Activated T-cell treated with anti-CD3 and anti-CD28 coated beads for 48 hours (primary cell): ENCODE measurements around the gene PDE10A.

Source experiments
- DNase-seq: peaks from one replicate; pipeline ENCODE4 v3.0.0-alpha.2; 2020; ENCODE audit warnings: low read depth

PDE10A gene

DNA sequence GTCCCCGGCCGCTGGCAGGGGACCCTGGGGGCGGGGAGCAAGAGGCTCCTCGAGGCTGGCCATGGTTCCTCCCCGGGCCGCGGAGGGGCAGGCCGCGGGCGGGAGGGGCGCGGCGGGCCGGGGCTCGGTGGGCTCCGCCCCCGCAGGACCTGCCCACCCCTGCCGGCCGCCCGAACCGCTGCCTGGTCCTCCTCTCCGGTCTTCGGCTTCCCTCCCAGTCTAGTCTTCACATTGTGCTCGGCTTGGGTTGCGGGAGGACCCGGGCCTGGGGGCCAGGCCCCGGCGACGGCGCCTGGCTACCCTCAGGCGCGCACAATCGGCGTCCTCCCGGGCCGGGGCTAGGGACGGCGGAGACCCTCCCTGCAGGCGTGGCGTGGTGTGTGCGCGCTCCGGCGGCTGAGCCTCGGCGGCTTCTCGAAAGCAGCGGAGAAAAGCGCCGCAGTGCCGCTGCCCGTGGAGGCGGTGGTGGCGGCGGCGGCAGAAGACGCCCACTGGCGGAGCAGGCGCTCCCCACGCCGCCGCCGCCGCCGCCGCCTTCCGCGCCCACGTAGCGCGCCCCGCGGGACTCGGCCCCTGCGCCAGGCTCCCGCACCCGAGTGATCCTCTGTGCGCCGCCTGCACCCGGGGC, at the start of gene PDE10A:
TSS of gene PDE10A (minus strand) at position 493 of the 628 bp plus-strand sequence. CDS start at position 63, 430 bp downstream.
- no peak for DNase-seq

DNA sequence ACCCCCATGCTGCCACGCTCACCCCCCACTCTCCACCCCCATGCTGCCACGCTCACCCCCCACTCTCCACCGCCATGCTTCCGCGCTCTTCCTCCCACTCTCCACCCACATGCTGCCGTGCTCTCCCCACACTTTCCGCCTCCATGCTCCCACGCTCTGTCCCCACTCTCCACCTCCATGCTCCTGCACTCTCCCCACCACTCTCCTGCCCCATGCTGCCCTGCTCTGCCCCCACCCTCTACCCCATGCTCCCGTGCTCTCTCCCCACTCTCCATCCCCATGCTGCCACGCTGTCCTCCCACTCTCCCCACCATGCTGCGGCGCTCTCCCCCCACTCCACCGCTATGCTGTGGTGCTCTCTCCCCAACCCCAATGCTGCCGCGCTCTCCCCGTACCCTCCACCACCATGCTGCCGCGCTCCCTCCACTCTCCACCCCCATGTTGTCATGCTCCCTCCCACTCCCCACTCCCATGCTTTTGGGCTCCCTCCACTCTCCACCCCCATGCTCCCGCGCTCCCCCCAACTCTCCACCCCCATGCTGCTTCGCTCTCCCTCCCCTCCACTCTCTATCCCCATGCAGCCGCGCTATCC, 46.0 kb upstream of the PDE10A start:
- DNase-seq, result no peak

DNA sequence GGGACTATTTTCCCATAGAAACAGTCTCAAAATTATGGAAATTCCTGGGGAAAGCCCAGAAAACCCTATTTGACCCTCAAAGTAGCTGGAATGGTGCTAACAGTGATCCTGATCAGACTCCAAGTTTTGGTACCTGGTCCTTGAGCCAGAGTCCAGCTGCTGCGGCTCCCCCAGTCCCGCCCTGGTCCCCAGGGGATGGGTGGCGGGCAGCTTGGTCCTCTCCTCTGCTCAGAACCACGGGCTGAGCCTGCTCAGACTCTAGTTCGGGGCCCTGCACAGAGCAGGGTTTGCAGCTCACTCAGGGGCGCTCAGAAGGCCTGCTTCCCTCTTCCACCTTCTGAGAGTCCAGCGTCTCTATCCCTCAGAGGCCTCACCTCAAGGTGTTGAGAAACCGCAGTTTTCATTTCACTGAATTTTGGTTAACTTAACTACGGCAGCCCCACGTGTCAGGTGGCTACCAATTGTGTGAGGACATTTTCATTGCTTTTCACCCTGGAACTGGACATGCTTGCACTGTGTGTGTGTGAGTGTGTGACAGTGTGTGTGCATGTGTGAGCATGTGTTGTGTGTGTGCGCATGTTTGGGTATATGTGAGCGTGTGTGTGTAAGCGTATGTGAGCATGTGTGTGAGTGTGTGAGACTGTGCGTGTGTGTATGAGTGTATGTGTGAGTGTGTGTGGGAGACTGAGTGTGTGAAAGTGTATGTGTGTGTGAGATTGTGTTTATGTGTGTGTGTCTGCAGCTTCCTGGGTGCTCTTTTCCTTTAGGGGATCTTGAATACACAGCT, 44.2 kb upstream of the PDE10A start:
- no peak for DNase-seq

DNA sequence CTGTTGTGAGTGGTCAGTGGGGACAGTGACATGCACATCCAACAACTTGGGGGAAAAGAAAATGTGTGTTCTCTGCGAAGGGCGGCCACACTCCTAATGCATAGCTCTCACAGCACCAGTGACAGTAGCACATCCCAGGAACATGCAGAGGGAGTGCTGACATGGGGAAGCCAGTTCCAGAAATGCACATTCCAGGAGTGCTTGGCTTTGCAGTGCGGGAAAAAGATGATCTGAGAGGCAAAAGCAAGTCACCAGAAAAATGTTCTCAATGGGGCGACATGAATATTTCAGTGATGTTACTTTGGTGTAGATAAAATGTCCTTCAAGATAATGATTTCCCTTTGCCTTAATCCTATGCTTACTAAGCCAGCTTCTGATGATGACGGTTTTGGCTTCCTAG, 42.9 kb upstream of the PDE10A start:
- no peak for DNase-seq

DNA sequence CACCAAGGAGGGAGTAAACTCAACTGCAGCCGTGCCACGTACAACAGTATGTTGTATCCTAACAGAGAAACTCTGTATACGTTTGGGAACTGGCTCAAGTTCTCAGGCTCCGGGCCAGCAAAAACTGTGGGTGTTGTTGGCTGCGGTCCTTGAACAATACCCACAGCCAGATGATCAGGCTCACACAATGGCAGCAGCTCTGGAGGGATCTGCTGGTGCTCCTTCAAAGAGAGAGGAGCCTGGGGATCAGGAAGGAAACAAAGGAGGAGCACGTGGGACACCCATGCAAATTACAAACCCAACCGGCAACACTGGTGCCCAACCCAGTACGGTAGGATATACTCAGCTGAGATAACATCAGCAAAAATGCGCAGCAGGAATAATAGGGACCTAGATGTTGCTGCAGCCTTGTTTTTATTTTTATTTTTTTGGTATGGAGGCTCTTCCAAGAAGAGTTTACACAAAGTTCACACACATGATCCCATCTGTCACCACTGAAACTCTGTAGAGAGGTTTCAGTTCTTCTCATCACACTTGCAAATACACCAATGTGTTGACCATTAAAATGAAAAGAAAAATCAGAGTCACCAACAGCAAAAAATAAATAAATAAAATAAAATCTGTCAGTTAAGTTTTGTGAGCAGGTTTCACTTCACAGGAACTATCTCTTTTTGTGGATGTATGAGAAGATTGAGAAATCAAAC, 41.2 kb upstream of the PDE10A start:
- DNase-seq, result no peak

DNA sequence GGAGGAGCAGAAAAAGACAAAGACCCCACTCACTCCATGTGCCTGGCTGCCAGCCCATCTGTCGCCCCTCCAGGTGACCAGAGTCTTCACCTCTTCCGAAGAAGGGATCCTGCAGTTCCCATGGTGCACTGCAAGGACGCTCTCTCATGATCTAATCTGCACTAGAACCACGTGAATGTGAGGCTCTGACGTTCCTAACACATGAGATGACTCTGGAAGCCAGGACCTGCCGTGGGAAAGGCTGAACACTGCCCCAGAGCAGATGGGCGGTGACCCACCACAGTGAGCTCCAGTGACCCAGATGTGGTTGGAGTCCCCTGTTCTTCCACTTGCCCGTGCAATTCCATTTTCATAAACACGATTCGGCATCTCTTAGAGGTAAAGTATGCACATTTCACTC, 39.6 kb upstream of the PDE10A start:
- DNase-seq, result no peak

DNA sequence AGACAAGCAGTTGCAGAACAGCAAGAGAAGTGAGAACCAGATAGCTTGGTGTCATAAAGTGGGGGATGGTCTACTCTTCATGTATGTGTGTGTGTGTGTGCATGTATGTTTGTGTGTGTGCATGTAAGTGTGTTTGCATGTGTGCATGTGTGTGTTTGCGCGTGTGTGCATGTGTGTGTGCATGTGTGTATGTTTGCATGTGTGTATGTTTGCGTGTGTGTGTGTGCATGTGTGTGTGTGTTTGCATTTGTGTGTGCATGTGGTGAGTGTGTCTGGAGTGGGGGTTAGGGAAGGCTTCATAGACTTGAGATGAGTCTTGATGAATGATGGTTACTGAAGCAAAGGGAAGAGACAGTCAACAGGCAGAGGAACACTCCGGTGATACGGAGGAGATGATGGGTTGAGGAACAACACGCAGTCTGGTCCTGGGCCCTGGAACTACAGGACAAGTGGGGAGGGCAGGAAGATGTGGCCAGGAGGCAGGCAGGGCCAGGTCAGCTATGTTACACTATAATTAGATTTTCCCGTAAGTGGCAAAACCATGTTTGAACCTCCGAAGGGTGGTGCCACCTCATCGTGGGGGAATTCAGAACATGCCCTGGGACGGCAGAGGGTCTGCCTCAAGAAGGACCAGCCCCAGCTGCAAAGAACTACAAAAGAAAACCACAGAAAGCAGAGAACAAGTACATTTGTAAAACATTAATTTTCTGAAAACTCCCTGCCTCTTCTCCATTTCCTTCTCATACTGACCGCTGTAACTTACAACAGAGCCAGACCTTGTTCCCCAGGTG, 38.7 kb upstream of the PDE10A start:
- DNase-seq, result no peak

DNA sequence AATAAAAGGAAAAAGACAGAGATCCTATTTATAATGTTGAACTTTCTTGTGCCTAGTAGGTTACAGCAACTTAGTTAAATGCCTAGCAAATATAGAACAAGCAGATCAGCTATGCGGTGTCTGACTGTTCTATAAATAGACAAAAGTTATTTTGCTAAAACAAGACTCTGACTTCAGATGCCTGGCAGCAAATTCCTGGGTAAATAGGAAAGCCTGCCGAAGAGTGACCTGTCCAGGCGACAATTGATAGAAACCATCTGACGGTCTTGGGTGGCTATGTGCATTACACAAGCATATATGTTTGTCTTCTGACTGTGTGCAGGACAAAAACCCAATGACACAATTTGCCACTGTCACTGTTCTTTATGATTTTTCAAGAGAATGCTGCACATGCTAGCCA, 38.0 kb upstream of the PDE10A start:
- DNase-seq, result no peak

DNA sequence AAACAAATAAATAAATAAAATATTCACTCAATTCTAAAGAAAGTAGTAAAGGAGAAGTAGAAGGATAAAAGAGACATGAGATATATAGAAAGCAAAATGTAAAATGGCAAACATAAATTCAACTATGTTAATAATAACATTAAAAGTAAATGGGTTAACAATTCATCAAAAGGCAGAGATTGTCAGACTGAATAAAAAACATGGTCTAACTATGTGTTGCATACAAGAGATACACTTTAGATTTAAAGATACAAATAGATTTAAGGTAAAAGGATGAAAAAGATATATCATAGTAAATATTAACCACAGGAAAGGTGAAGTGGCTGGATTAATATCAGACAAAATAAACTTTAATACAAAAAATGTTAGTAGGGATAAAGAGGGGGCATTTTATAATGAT, 35.8 kb upstream of the PDE10A start:
- no peak for DNase-seq

DNA sequence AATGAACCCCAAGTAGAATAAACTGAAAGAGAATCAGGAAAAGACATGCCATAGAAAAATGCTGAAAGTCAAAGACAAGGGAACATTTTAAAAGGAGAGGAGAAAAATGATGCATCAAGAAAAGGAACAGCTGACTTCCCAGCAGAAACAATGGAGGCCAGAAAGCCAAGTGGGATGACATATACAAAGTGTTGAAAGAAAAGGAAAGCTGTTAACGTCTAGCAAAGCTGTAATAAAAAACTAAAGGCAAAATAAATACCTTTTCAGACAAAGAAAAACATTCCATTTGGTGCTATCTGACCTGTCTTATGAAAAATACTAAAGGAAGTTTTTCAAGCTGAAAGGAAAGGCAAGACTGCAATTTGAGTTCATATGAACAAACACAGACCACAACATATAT, 34.1 kb upstream of the PDE10A start:
- DNase-seq, result no peak

DNA sequence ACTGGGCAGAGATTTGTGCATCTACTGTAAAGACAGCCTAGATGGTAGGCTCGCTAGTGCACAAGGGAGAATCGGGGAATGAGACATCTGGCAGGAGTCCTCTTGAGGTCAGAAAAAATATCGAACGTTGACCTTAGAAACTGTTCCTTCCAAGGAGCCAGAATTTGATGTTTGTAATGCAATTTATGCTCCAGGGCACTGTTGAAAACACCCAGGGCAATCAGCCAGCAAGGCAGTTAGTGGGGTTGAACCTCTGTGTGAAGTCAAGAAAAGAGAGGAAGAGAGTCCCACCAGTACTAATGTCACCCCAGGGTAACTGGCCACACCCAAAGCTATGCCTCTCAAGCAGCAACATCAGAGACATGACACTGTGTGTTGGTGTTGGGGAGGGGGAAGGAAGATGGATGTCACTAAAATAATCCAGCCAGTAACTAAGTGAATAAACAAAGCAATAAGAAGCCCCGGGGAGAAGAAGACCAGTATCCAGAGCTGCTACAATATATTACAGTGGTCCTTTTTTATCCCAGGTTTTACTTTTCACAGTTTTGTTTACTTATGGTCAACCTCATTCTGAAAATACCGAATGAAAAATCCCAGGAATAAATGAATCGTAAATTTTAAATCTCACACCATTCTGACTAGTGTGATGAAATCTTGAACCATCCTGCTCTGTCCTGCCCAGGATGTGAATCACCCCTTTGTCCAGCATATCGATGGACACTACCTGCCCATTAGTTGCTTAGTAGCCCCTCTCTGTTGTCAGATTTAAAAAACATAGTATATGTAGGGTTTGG, 32.9 kb upstream of the PDE10A start:
- no peak for DNase-seq

DNA sequence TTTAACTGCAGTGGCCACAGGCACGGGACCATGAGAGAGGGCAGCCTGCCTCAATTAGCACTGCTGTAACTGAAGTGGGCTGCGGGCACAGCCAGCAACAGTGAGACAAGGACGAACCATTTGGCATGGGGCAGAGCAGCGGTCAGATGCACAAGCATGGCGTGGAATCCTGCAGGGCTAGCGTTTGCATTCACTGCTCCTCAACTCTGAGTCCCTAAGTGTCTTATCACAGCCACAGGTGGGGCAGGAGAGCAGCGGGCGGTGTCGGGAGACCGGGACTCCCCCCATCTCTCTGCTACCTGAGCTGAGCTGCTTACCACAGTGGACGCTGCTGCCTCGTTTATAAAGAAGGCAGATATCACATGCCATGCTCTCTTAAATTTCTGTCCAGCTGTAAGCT, 31.3 kb upstream of the PDE10A start:
- no peak for DNase-seq

DNA sequence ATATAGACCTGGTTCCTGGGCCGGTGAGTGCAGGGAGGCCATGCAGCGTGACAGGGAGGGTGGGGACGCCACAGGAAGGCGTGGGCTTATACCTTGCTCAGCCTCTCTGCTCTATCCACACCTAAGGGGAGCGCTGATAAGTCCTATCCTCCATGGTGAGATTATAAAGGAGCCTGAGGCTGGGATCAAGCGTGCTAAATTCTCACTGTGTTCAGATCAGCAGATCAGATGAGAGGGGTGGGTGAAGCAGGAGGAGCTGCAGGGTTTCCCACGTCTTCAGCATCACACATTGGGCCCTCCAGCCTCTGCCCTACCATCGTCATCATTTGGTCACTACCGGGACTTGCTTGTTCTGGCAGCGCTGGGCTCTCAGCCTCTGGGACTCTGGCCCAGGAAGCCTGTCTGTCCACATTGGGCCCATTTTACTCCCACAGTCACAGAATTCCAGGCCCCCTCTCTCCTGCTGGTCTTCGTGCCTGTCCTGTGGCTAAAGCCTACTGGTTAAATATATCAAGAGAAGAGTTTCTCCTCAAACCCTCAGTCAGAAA, 29.1 kb upstream of the PDE10A start:
- DNase-seq, result no peak

DNA sequence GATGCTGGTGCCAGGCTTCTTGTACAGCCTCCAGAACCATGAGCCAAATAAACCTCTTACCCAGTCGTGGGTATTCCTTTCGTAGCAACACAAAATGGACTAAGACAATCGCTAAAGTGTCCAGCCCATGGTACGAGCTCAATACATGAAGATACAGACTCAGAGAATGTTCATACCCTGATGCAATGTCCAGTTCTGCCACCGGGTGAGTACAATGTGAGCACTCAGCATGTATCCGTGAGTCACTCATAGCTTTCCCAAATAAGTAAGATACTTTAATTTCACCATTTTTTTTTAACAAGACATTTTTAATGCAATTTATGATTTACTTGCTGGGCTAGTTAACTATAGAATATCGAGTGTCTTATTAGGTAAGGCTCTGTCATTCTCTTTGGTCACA, 26.7 kb upstream of the PDE10A start:
- no peak for DNase-seq

DNA sequence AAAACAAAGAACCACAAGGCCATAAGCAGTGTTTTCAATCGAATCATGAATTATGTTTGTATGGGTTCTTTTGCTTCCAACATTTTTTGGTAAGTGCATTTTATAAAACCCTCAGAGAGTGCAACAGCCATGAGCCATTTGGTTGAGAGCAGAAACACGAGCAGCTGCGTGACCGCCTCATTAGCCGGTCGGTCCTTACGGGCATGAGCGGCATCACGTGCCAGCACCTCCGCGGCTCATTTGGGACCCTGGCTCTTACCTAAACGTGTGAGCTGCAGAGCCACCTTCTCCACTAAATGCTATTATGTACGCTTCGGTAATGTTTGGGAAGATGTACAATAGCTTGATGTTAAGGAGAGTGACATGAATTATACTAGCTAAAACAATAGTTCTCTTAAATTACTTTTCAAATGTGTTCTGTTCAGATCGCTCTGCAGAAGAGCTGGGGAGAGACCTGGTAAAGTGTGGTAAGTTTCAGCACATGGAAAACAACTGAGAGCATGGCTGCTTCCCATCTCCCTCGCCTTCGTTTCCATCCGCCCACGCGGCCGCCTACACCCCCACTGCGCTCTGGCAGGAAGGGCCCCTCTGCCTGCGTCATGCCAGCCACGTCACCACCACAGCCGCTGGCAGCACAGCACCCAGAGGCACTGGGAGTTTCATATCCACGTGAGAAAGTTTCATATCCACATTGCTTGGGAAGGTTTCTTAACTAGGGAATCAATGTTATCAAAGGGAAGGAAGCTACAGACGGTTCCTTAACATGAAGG, 23.7 kb upstream of the PDE10A start:
- no peak for DNase-seq

DNA sequence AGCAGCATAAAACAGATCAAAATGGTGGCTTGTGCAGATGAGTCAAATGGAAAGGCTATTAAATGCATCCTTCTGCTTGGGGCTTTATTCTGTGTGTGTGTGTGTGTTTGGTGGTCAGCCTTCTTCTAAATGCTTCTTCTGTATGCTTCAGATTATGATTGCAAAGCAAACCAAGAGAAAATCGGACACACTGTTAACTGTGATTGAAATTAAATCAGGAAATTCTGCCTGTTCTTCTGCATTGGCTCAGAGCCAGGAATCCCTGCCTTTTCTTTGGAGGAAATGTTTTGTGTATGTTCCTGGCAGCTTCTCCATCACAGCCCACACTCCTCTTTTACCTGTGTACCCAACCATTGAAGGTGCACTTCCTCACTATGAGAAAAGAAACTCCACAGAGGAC, 22.3 kb upstream of the PDE10A start:
- no peak for DNase-seq

DNA sequence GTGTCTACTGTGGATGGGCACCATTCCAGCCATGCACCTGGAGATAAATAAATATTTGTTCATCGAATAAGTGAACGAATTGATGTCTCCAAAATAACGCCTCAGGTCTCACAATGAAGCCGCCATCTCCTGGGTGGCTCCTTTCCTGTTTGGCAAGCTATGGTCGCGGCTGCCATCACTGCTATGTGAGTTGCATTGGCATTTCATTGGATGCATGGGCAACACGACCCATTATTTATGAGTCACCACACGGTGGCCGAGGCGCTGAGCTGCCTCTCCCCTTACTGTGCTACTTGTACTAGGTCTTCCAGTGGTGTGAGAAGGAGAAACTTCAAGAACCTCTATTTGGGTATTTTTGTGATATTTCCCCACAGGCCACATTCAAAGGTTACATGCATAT, 21.3 kb upstream of the PDE10A start:
- DNase-seq, result no peak

DNA sequence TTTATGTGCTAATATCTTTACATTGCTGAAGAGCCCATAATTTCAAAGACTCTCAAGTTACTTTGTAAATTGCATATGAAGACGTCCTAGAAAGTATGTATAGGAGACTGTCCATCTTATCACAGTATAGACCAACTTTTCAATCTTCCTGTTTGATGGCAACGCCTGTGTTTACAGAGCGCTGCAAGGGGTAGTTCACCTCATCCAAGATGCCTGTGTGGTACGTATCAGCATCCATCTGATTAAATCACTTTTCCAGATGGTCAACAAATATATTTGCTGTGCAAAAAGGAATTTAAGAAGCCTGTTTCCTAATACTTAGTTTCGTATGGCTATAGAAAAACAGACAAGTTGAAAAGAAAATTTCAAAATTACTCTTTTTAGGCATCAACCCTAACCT, 17.9 kb upstream of the PDE10A start:
- DNase-seq, result no peak

DNA sequence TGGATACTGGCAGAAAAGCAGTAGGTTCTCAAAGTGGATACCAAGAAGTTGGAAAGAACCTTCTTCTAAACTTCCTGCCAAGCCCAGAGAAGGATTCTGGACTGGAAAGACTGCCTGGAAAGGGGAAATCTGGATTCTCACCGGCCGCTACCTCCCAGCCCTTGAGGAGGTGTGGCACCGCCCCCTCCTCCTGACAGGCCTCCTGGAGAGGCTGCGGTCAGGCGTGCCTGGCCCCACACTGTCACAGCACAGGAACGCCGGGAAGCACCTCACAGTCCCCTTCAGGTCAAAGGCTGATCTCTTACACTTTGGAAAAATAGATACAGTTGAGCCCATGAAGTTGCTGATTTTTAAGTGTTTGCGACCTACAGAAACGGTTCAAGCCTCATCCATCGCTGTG, 16.3 kb upstream of the PDE10A start:
- DNase-seq, result no peak

DNA sequence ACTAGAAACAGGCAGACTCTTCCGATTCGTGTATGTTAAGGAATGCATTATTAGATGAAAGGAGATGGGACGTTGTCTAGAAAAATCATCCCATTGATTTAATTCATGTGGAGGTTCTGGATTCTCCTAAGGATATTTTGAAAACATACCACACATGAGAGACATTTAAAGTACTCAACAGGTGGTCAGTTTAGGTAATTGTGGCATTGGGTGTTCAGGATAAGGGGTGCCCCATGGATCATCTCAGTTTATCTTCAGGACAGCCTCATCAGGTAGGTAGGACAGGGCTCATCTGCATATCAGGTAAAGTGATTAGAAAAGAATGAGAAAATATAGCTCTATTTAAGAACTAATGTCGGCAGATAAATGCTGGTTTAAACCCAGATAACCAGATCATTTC, 15.9 kb upstream of the PDE10A start:
- no peak for DNase-seq
